ENCODE results near the gene BCAR3.

BCAR3 gene

GRCh38 chr1:93617670-93618499, 63.8 kb downstream of the BCAR3 start:
- in situ Hi-C loops (cut with HindIII; ENCODE audit: low sequenced_read_pairs), result no loop called here

GRCh38 chr1:93616996-93617669, 64.5 kb downstream of the BCAR3 start:
- in situ Hi-C loops (cut with HindIII; ENCODE audit: low sequenced_read_pairs), result no loop called here

- in situ Hi-C loops (cut with HindIII; ENCODE audit: low sequenced_read_pairs), result no loop called here
These were observed 65.2 kb downstream of the BCAR3 start for GRCh38 chr1:93616221-93616995.

GRCh38 chr1:93615582-93616150, 66.0 kb downstream of the BCAR3 start:
- in situ Hi-C loops (cut with HindIII; ENCODE audit: low sequenced_read_pairs), result no loop called here

- in situ Hi-C loops (cut with HindIII; ENCODE audit: low sequenced_read_pairs), result no loop called here
These were observed 66.6 kb downstream of the BCAR3 start for GRCh38 chr1:93614986-93615581.

- in situ Hi-C loops (cut with HindIII; ENCODE audit: low sequenced_read_pairs), result no loop called here
These were observed 67.1 kb downstream of the BCAR3 start for GRCh38 chr1:93614541-93614940.

GRCh38 chr1:93613898-93614297, 67.7 kb downstream of the BCAR3 start:
- in situ Hi-C loops (cut with HindIII; ENCODE audit: low sequenced_read_pairs), result no loop called here

- in situ Hi-C loops (cut with HindIII; ENCODE audit: low sequenced_read_pairs), result no loop called here
These were observed 69.1 kb downstream of the BCAR3 start for GRCh38 chr1:93612510-93612909.

GRCh38 chr1:93611668-93612067, 70.0 kb downstream of the BCAR3 start:
- in situ Hi-C loops (cut with HindIII; ENCODE audit: low sequenced_read_pairs), result no loop called here

GRCh38 chr1:93609536-93609935, 72.1 kb downstream of the BCAR3 start:
- in situ Hi-C loops (cut with HindIII; ENCODE audit: low sequenced_read_pairs), result no loop called here

GRCh38 chr1:93608187-93609109, 73.2 kb downstream of the BCAR3 start:
- in situ Hi-C loops (cut with HindIII; ENCODE audit: low sequenced_read_pairs), result no loop called here

- in situ Hi-C loops (cut with HindIII; ENCODE audit: low sequenced_read_pairs), result no loop called here
These were observed 73.8 kb downstream of the BCAR3 start for GRCh38 chr1:93607814-93608186.

- in situ Hi-C loops (cut with HindIII; ENCODE audit: low sequenced_read_pairs), result no loop called here
These were observed 75.7 kb downstream of the BCAR3 start for GRCh38 chr1:93605812-93606512.

GRCh38 chr1:93605026-93605568, 76.5 kb downstream of the BCAR3 start:
- in situ Hi-C loops (cut with HindIII; ENCODE audit: low sequenced_read_pairs), result no loop called here

GRCh38 chr1:93604411-93604810, 77.2 kb downstream of the BCAR3 start:
- in situ Hi-C loops (cut with HindIII; ENCODE audit: low sequenced_read_pairs), result no loop called here

GRCh38 chr1:93603601-93604000, 78.0 kb downstream of the BCAR3 start:
- in situ Hi-C loops (cut with HindIII; ENCODE audit: low sequenced_read_pairs), result no loop called here

GRCh38 chr1:93603106-93603505, 78.5 kb downstream of the BCAR3 start:
- in situ Hi-C loops (cut with HindIII; ENCODE audit: low sequenced_read_pairs), result no loop called here

- in situ Hi-C loops (cut with HindIII; ENCODE audit: low sequenced_read_pairs), result no loop called here
These were observed 79.5 kb downstream of the BCAR3 start for GRCh38 chr1:93602101-93602500.

- in situ Hi-C loops (cut with HindIII; ENCODE audit: low sequenced_read_pairs), result no loop called here
These were observed 80.0 kb downstream of the BCAR3 start for GRCh38 chr1:93601686-93602085.

Data from endothelial cell of hepatic sinusoid (primary cell).